Nucleus accumbens (tissue), 56 donors: ENCODE measurements around the gene FCHSD1.
"Not testable (repeated sequence)": the region's sequence is repeated elsewhere in the genome, so short reads cannot be mapped to it uniquely, and the experiment has no call there.

Source experiments
- DNase-seq, 56 donors: peaks; one replicate each; lab custom pipeline; 2025; lab: John Stamatoyannopoulos, UW

Gene FCHSD1

DNA sequence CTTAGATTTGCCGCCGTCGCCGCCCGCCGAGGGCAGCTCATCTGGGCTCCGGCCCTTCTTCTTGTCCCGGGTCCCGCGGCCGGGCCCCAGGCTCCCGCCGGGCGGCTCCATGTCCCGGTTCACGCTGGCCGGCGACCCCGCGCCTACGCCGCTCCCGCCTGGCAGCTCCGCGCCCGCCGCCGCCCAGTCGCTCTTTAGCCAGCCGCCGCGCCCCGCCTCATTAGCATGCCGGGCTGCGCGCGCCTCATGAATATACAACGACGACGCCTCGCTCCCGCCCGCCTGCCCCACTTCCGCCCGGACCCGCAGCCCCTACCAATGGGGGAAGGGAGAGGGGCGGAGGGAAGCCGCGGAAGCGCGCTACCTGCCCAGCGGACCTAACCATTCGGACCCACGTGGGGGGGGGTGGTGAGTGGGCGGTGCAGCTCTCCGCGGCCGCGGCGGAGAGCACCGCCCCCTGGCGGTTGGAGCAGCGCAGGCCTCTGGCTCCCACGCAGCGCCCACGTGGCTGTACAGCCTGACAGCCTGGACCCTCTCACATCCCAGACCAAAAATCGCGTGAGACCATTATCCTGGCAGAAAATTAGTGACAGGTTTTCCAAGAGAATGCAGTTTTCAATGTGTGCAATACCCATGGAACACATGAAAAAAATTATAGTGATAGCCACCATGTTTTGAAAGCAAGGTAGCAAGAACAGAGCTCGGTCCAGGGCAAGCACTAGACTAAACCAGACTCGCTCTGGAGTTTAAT is 32.2 kb downstream of the FCHSD1 start, which contains the start of gene DIAPH1:
Gene DIAPH1 (minus strand): TSS at position 197 of the 751 bp plus-strand sequence. CDS start 86 bp downstream, at position 111.
- peak in 55 of 56 donors; percentile 49 to 92 (median 81) for DNase-seq

DNA sequence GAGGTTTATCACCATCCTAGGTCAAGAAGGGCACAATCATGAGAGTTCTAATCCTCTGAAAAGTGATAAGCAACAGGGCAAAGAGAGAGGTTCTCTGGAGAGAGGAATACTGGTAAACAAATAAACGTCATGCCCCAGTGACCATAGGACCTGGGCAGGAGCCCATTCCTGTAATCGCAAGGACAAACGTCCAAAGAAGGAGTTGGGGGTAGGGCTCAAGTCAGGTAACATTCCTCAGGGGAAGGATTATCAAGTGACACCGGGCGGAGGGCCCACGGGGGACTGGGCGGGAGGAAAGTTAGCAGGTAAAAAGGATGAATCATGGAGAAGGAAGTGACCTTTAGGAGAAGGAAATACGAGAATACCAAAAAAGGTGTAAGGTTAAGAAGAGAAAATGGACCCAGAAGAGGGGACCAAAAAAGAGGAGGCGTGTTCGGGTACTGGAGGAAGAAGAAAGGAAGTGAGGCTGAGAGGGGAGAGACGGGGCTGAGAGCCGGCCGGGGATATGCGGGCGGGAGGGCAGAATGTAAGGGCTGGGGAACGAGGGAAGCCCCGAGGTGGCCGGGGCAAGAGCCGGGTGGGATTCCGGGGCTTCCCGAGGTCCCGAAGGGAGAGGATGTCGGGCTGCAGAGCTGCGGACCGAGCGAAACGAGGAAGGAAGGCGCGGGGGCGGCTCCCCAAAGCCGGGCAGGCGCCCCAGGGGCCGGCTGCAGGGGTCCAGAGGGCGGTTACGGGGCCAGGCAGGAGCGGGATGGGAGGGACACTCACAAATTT is 33.0 kb downstream of the FCHSD1 start:
- peak in 9 of 56 donors; percentile 19 to 54 (median 36) for DNase-seq

DNA sequence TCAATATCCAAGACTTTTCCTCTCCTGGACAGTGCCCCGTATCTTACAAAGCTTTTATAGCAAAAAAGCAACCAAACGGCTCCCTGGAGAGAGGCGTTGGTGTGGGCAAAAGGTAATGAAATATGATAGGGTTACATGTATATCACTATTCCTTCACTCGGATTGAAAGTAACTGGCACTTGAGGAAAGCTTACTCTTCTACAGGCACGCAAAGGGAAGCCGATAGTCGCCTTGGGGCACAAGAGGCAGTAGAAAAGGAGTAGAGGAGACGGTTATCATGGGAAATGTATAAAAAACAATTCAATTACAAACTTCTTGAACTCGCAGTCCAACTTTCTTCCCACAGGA is 33.6 kb downstream of the FCHSD1 start:
- DNase-seq: no peak

DNA sequence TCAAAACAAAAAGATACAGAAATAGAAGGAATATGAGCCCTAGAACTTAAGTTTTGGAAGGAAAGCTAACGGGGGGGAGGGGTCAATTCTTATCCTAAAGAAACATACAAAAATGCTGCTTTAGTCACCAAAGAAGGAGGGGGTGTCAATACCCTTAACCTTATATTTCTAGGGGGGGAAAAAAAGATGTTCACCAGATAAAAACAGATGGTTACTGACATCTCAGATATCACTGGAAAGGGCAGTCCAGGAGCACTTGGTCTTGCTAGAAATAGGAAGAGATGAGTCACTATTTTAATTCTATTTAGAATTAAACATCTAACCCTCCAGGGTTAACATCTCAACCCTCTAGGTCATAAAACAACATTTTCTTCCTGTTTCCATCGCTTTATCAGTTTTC is 34.1 kb downstream of the FCHSD1 start:
- no peak for DNase-seq

DNA sequence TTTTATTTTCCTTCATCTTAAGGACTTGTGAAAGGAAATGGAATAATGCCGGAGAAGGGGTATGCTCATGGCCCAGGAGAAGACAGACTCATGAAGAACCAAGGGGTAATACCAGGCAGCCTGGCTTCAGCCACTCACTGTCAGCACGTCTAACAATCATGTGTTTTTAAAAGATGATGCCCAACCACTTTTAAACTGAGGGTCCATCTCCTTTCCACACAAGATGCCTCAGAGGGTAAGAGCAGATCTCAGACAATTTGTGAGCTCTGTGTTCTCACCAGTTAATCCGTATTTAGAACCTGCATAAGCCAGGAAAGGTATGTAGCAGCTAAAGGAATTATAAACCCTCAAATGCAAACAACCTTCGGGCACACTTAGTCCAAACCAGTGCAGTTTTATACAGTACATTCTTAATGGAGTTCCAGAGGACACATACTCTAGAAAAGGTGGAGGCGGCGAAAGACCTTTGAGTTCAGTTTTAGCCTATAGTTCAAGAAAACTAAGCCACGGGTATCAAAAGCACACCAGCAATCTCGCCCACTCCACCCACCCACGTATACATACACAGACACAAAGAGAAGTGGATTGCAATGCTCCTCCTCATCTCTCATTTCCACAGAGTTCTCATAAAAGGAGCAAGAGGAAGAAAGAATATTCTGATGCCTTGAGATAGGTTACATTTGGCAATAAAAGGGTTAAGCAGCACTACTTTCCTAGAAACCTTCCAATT is 35.1 kb downstream of the FCHSD1 start:
- no peak for DNase-seq

DNA sequence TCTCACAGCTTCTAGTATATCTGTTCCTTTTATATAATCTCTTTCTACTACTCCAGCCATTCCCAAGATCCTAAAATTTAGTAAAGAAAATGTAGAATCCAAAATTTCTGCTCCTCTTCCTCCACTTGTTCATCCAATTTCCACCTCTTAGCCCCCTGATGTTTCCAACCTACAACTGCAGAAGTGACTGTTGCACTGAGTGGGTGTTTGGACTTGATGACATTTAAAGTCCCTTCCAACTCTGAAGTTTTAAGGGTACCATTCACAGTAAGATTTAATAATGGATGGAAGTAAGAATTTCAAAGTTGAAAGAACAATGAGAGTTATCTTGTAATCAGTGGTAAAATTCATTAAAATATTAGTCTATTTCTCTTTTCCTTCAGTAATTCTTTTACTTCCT is 37.9 kb downstream of the FCHSD1 start:
- no peak for DNase-seq

DNA sequence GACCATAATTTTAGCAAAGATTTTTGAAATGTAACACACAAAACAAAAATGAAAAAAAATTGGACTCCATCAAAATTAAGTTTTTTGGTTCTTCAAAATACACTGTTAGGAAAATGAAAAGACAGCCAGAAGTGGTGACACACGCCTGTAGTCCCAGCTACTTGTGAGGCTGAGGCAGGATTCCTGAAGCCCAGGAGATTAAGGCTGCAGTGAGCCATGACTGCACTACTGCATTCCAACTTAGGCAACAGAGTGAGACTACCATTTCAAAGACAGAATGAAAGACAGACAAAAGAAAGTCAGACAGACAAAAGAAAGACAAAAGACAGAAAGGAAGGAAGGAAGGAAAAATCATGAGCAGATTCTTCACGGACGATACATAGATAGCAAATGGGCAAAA is 39.9 kb downstream of the FCHSD1 start:
- DNase-seq: no peak

DNA sequence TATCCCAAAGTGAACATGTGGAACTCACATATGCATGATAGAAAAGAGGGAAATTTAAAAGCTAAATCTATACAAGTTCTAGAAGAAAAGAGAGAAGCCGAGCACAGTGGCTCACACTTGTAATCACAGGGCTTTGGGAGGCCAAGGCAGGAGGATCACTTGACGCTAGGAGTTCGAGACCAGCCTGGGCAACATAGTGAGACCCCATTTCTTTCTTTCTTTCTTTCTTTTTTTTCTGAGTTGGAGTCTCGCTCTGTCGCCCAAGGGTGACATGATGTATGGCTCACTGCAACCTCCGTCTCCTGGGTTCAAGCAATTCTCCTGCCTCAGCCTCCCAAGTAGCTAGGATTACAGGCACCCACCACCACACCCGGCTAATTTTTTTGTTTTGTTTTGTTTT is 41.3 kb downstream of the FCHSD1 start:
- not testable (repeated sequence) for DNase-seq

DNA sequence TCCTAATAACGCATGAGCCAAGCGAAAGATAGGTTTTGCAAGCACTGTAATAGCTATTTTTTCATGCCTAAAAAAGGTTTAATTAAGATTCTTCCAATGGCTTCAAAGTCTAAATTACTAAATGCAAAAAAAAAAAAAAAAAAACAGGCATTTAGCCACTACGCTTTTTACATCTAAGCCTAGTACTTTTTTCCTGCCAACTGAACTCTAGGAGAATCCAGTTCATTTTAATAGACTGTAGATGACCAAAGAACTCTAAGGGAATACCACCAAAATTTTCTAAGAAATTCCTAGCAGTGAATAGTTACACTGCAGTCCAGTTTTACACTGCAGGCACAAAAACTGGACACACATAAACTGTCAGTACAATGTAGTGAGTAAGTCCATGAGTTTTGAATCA is 42.2 kb downstream of the FCHSD1 start:
- DNase-seq: no peak

DNA sequence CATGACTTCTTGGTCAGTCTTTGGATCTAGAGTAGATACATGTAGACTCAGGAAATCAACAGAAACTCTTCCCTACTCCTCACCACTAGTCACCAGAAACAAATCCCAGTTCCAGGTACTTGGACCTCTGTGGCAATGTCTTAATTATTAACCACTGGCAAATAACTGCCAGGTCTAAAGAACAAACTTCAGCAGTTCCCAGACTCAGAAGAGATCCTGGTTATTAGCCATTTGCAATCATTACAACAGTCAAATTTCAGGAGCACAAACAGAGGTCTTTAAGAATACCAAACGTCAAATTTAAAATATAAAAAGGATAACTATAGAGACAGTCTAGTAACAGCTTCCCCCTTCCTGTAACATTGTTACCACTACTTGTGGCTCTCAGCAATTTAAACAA is 42.7 kb downstream of the FCHSD1 start:
- DNase-seq: no peak

DNA sequence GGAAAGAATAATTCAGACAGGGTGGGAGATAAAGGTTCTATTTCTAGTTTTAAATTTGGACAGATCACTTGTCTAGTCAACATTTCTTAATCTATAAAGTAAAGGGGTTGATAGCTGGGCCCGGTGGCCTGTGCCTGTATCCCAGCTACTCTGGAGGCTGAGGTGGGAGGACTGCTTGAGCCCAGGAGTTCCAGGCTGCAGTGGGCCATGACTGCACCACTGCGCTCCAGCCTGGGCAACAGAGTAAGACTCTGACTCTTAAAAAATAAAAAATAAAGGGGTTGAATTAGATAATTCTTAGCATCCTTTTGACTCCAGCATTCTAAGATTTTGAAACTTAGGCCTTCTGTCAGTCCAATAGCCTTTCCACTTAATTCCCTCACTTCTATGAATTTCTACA is 43.2 kb downstream of the FCHSD1 start:
- no peak for DNase-seq

DNA sequence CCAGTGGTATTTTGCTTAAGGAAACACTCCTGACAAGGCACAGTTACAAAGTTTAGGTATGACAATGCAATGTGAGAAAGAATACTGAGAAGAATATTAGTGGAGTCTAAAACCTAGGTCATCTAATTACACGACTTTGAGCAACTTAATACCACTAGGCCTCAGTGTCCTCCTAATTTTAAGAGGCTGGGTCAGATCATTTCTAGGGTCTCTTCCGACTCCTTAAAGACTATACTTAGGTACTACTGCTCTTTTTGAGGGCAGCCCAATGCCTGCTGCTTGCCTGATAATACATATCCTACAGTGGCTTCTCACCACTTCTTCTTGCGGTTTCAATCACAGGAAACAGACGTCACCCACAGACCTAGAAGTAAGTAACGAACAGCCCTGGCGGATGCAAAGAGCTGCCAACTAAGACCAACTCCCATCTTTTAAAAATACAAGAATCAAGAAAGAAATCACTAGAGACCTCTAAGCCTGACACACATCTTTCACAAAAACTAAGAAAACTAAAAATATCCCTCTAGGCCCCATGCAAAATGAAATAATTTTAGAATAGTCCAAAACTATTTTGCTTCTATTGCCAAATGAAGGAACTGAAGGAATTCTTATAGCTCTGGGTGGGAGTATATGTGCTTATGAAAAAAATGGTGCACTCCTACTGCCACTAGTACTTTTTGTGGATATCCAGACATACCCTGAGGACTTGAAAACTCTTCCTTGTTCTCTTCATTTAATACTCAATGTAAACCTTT is 45.5 kb downstream of the FCHSD1 start:
- DNase-seq: peak in 5 of 56 donors; percentile 3 to 42 (median 8)

DNA sequence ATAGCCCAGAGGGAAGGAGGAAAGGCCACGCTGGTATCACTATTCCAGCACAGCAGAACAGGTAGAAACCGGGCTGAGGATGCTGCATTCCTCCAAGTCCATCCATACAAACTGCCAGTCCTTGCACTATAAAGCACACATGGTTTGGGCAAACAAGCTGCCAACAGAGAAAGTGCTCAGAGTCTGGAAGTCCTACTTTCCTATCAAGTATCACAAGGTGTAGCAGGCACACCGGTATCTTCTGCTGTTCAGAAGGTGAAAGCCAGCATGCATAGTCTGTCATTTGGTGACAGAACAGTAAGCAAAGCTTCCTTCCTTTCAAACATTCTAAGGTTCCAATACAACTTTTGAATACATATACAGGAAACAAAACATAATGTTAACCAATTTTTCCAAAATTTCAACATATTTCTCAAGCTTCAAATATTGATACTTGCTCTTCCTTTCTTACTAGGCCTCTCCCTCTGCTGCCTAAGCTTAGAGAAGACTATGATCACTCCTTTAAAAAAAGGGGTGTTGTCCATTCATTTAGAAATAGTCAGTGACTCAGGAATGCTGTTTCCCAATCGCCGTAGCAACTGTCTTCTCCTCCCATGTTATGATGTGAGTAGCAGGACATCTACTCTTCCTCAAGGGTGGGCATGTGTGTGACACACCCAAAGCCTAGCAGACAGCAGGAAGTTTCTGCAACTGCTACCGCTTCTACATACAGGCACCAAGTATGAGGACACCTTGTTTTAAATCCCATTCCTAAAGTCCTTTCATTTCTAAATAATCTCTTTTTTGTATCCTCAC is 47.1 kb downstream of the FCHSD1 start:
- DNase-seq: no peak

DNA sequence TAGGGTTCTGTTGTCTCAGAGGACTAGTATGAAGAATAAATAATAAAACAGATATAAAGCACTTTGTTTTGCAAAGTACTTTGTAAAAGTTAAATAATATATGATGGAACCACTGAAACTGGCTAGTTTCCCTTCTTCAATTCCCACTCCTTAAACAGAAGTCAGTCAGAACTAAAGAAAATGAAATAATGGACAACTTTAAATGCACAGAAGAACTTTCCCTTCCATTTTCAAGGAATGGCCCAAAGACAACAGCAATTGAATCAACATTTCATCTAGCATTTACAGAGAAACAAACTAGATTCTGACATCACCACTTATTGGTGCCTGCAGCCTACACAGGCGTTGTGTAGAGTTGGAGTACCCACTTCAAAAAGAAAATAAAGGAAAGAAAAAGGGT is 48.6 kb downstream of the FCHSD1 start:
- DNase-seq: no peak

DNA sequence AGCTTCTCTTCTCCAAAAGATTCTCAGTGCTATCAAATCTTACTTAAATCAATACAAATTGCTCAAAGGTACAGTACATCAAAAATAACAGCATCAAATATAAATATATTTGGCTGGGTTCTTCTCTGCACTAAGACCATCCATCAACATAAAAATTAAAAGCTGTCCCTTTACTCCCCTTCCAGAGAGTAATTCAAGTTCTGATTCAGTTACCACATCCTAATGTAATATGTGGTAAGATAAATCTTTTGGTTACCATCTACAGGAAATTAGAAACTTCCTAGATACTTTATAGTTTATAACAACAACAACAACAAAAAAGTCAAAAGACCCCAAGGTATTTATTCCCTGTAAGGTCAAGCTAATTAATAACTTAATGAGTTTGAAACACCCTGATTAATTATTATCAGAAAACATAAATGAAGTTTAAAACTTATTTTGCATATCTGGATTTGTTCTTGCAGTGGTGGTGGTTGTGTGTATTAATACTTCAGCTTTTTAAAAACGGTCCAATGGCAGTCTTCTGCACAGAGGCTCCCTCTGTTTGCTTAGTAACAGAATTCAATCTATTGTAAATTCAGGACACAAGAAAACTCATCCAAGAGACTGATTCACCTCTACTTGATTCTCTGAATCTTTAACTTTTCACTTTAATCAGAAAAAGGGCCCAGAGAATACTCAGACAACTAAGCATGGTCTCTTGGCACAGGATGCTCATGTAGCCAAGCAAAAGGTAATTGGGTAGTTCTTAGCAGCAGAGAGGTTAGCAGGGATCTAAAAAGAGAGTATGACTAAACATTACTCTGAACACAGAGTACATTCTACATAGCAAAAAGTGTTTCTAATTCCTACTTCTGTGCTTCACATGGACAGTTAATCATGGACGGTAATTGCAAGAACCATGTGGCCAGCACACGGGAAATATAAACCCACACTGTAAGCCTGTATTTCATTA is 52.5 kb downstream of the FCHSD1 start:
- DNase-seq: no peak

DNA sequence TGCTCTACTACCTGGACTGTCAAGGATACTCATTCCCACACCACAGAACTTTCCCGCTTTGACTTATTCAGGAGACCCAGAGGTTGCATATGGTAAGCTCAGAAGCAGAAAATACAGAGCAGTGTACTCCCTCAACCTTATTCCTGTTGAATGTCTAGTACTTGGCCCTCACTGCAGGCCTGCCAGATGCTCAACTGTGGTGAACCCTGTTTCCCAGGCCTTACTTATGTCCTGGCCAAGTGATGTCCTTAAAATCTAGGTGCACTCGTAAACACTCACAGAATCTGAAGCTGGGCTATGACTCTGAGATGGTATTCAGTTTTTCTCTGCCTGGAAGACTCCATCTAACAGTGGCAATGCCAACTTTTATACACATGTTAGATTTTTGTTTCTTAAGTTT is 53.4 kb downstream of the FCHSD1 start:
- no peak for DNase-seq

DNA sequence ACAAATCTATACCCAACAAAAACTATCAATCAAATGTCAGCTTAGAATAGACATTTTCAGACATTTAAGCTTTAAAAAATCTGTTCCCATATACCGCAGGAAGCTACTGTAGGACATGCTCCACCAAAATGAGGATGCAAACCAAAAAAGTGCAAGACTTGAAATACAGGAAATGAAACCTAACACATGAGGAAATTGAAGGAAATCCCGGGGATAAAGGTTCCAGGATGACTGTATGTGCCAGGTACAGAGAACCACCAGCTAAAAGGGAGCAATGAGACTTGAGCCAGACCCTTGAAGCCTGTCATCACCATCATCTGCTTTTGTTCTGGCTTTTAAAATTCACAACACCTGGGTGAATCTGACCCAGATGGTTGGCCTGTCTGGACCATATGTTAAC is 53.8 kb downstream of the FCHSD1 start:
- DNase-seq: no peak

DNA sequence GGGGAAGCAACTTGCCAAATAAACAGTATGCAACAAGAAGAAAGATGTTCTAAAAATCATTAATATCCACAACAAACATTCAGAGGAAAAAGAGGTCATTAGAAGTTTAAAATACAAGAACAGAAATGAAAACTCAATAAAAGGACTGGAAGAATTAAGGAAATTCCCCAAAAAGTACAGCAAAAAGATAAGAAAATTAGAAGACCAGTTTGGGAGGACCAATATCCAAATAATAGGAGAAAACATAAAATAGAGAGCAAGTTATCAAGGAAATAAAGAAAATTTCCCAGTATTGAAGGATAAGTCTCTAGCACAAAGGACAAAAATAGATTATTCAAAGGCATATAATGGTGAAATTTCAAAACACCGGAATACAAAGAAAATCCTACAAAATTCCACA is 54.4 kb downstream of the FCHSD1 start:
- no peak for DNase-seq

DNA sequence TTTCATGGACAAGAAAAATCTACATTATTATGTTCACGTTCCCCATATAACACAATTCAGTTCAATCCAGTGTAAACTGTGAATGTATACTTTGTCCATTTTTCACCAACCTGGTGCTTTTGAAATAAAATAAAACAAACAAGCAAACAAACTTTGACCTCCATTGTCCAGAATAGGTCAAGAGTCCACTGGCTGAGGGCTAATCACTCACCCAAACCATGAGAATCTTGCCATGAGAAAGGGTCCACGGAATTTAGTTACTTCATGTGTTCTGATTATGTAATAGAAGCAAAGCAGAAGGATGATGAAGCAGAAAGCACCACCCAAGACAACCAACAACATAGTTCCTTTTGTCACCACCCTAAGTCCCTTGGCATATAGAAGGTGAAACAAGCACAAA is 61.1 kb downstream of the FCHSD1 start:
- DNase-seq: no peak
